IMR-90 (cell line): ENCODE results near the gene NCF2. TPM values are rescaled to one million over a fixed set of nuclear protein-coding genes. Genes with fewer than 3 reads are reported as not detected.

ENCODE experiments used
- ATAC-seq: fragments of 200-7000 bp; cut with Tn5 transposase; 2 replicates; pipeline ENCODE4 v1.9.1; 2020; ENCODE audit warnings: low read depth, mild to moderate bottlenecking, moderate library complexity
- BruUV-seq: library from RNA; stranded (reverse); fragments of 400-500 nt; replicated peaks from 2 replicates; lab custom pipeline; 2021; lab: Mats Ljungman, UMichigan
- CTCF ChIA-PET: fragments of 300-600 bp; formaldehyde crosslinking; extraction: SDS; loops from one replicate; lab custom pipeline; 2021; ENCODE audit warnings: antibody characterized with exemption; lab: Yijun Ruan, JAX
- POLR2A ChIA-PET: fragments of 300-600 bp; sonication (Branson Sonifier 250); formaldehyde crosslinking; loops from one replicate; lab custom pipeline; 2022; ENCODE audit warnings: antibody characterized with exemption; ENCODE audit not compliant: unreplicated experiment; lab: Charles Lee
- DNase-seq: peaks from one replicate; pipeline ENCODE4 v3.0.0; 2013
- H2AFZ ChIP-seq: replicated peaks from 2 replicates; pipeline ENCODE3; 2013; ENCODE audit warnings: low read length, mild to moderate bottlenecking; ENCODE audit not compliant: poor library complexity
- H2AK5ac ChIP-seq: 2 replicates; pipeline ENCODE4 v1.6.1; 2013; ENCODE audit warnings: low read depth, low read length, inconsistent platforms
- H2AK9ac ChIP-seq: replicated peaks from 2 replicates; pipeline ENCODE3; 2013; ENCODE audit warnings: mild to moderate bottlenecking, low read depth, low read length, moderate library complexity; ENCODE audit not compliant: poor library complexity
- H2BK120ac ChIP-seq: 2 replicates; pipeline ENCODE4 v1.6.1; 2013; ENCODE audit warnings: low read depth, low read length, inconsistent platforms
- H2BK15ac ChIP-seq: 3 replicates; pipeline ENCODE4 v1.6.1; 2013; ENCODE audit warnings: low read depth, low read length, inconsistent platforms
- H2BK20ac ChIP-seq: 2 replicates; pipeline ENCODE4 v1.6.1; 2013; ENCODE audit warnings: low read depth, mild to moderate bottlenecking, inconsistent platforms, low read length, moderate library complexity
- H2BK5ac ChIP-seq: 2 replicates; pipeline ENCODE4 v1.6.1; 2013; ENCODE audit warnings: mild to moderate bottlenecking, low read depth, low read length, inconsistent platforms; ENCODE audit not compliant: poor library complexity, severe bottlenecking
- H3K14ac ChIP-seq: replicated peaks from 2 replicates; pipeline ENCODE4 v1.6.1; 2013; ENCODE audit warnings: low read depth, low read length, inconsistent platforms
- H3K18ac ChIP-seq: 2 replicates; pipeline ENCODE4 v1.6.1; 2013; ENCODE audit warnings: low read depth, low read length, control low read depth
- H3K23ac ChIP-seq: 2 replicates; pipeline ENCODE4 v1.6.1; 2013; ENCODE audit warnings: low read depth, low read length, inconsistent platforms
- H3K27ac ChIP-seq: 2 replicates; pipeline ENCODE4 v1.5.1; 2013; ENCODE audit warnings: mild to moderate bottlenecking, control low read depth, low read length; ENCODE audit not compliant: insufficient read depth
- H3K27me3 ChIP-seq: 2 replicates; pipeline ENCODE4 v1.6.1; 2013; ENCODE audit warnings: low read length; ENCODE audit not compliant: control insufficient read depth, insufficient read depth
- H3K36me3 ChIP-seq: 2 replicates; pipeline ENCODE4 v1.6.1; 2013; ENCODE audit warnings: low read length, mixed read lengths; ENCODE audit not compliant: control insufficient read depth, insufficient read depth
- H3K4ac ChIP-seq: 2 replicates; pipeline ENCODE4 v1.6.1; 2013; ENCODE audit warnings: low read depth, low read length, inconsistent platforms
- H3K4me1 ChIP-seq: 2 replicates; pipeline ENCODE4 v1.6.1; 2013; ENCODE audit warnings: low read length, mixed read lengths; ENCODE audit not compliant: control insufficient read depth, insufficient read depth
- H3K4me2 ChIP-seq: 2 replicates; pipeline ENCODE4 v1.6.1; 2013; ENCODE audit warnings: low read depth, mild to moderate bottlenecking, control low read depth, low read length, moderate library complexity
- H3K4me3 ChIP-seq: 2 replicates; pipeline ENCODE4 v1.5.1; 2013; ENCODE audit warnings: low read depth, mild to moderate bottlenecking, control low read depth, low read length, moderate library complexity; ENCODE audit not compliant: insufficient read depth
- H3K56ac ChIP-seq: 2 replicates; pipeline ENCODE4 v1.6.1; 2013; ENCODE audit warnings: low read length, inconsistent platforms; ENCODE audit not compliant: insufficient read depth; ENCODE audit errors: extremely low read depth
- H3K79me1 ChIP-seq, 2 experiments: 2 replicates each; pipeline ENCODE4 v1.6.1; 2013; ENCODE audit warnings: low read length in 2 of 2, inconsistent platforms in 1 of 2, low read depth in 1 of 2
- H3K9ac ChIP-seq: 2 replicates; pipeline ENCODE4 v1.6.1; 2013; ENCODE audit warnings: low read depth, low read length, control low read depth
- H3K9me1 ChIP-seq: 2 replicates; pipeline ENCODE4 v1.6.1; 2013; ENCODE audit warnings: low read length, inconsistent platforms; ENCODE audit not compliant: insufficient read depth
- H3K9me3 ChIP-seq: 2 replicates; pipeline ENCODE4 v1.6.1; 2013; ENCODE audit warnings: low read length; ENCODE audit not compliant: control insufficient read depth, insufficient read depth
- H4K20me1 ChIP-seq: 2 replicates; pipeline ENCODE4 v1.6.1; 2013; ENCODE audit warnings: low read length, inconsistent platforms; ENCODE audit not compliant: insufficient read depth
- H4K5ac ChIP-seq: 2 replicates; pipeline ENCODE4 v1.6.1; 2013; ENCODE audit warnings: mild to moderate bottlenecking, low read depth, low read length, control low read depth
- H4K8ac ChIP-seq, 2 experiments: 2 replicates each; pipeline ENCODE4 v1.6.1; 2013; ENCODE audit warnings: low read depth in 2 of 2, low read length in 2 of 2, control low read depth in 1 of 2, inconsistent platforms in 1 of 2
- H4K91ac ChIP-seq: 2 replicates; pipeline ENCODE4 v1.6.1; 2013; ENCODE audit warnings: low read depth, low read length, inconsistent platforms; ENCODE audit not compliant: insufficient read depth
- CEBPB ChIP-seq: IDR thresholded peaks from 2 replicates; pipeline ENCODE4 v1.6.1; 2012; ENCODE audit warnings: low read depth, low read length, improper control_type of control experiment
- CHD1 ChIP-seq: IDR thresholded peaks from 2 replicates; pipeline ENCODE4 v1.6.1; 2012; ENCODE audit warnings: low read depth, low read length, improper control_type of control experiment
- WGBS, 2 experiments: methylation state at CpG; one replicate each; pipeline versions ENCODE4 v1.1.5 to v1.1.7; 2013; ENCODE audit warnings: missing lambda C conversion rate in 2 of 2; ENCODE audit not compliant: insufficient read length in 1 of 2; ENCODE audit errors: extremely low coverage in 2 of 2; 5-methylcytosine and 5-hydroxymethylcytosine counted together
- dilution Hi-C: fragments of 300-500 bp; cut with HindIII; formaldehyde crosslinking; loops from one replicate; pipeline ENCODE4 v1.14.3; 2018; ENCODE audit warnings: low sequenced_read_pairs; ENCODE audit not compliant: unreplicated experiment
- in situ Hi-C: fragments of 300-500 bp; cut with MboI; formaldehyde crosslinking; loops from 3 replicates; pipeline ENCODE4 v1.14.3; 2019; ENCODE audit warnings: low sequenced_read_pairs, inconsistent platforms, mixed read lengths
- intact Hi-C: fragments of 100-400 bp; cut with micrococcal nuclease; formaldehyde crosslinking; loops from 2 replicates; pipeline ENCODE4 v1.10.0; 2022
- polyA plus RNA-seq, 3 experiments: library from polyadenylated mRNA; depleted of rRNA; stranded (reverse); fragments of >200 nt; gene quantifications; 2 replicates each; pipeline ENCODE4 v1.2.3, GENCODE V29; 2012; ENCODE audit warnings: low replicate concordance in 1 of 3
- total RNA-seq: library from RNA; depleted of rRNA; stranded (reverse); fragments of >200 nt; gene quantifications from 2 replicates; pipeline ENCODE4 v1.2.3, GENCODE V29; 2012

Gene NCF2
- total and polyA plus RNA-seq, 2 of the 4 experiments (the other 2 are of a cell fraction), result 3.2 to 4.2 TPM

DNA sequence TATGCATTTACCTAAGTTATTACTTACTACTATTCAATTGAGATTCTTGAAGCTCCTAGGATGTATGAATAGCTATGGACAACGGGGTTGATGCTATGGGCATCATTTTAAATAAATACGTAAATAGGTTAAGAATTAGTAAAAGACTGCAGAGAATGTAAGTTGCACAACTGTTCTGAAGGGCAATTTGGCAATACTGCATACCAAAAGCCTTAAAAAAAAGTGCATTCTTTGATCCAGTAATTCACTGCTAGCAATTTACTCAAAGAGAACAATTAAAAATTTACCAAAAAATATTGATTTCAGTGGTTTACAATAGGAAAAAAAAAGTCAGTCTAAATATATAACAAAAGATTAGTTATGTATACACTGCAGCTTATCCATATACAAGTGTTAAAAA lies 41.9 kb upstream of the NCF2 start:
- H3K27ac ChIP-seq, result peak overlapping the region; percentile 98; the same call in 1 of the 2 replicates
- peaks cover 8% of the 10 kb centered on the region for H3K4me1 ChIP-seq
- H3K23ac ChIP-seq, result no peak overlapping the region; the same call in 1 of the 2 replicates
- H3K27me3 ChIP-seq, result no peaks in the 10 kb centered on the region
- ATAC-seq (no peak), DNase-seq (peak; percentile 79)
- ChIA-PET CTCF (interaction anchor here (0.6 to 0.7 kb wide), 2 partner anchors 70 to 284 kb away, joined by 3 read pairs; no protein-coding TSS in a partner anchor), POLR2A (interaction anchor here (0.7 kb wide), 1 partner anchor 281 kb away, joined by 3 read pairs; no protein-coding TSS in a partner anchor)
- peak overlapping the region; percentile 99 for H3K4me2 ChIP-seq
- peaks cover 20% of the 10 kb centered on the region for H3K36me3 ChIP-seq
- peak overlapping the region; percentile 60; the same call in 1 of the 2 replicates for H3K4ac ChIP-seq
- dilution Hi-C loops (no loop called here), in situ Hi-C loops (no loop called here), intact Hi-C loops (loop anchor here (5.0 to 10.0 kb wide), 3 partner anchors 423 to 753 kb away; partner anchors contain the start of genes C1orf21 and TSEN15)
- peaks cover 24% of the 10 kb centered on the region; the same call in 1 of the 2 replicates for H4K20me1 ChIP-seq
- no peak overlapping the region for H2AFZ ChIP-seq
- H3K9me1 ChIP-seq, result peaks cover 7% of the 10 kb centered on the region; the same call in 1 of the 2 replicates
- H4K91ac ChIP-seq, result no peak overlapping the region
- peaks cover 17 to 38% of the 10 kb centered on the region in 2 experiments for H3K79me1 ChIP-seq
- H2BK15ac ChIP-seq, result no peak overlapping the region
- peak overlapping the region; percentile 57; the same call in 1 of the 2 replicates for H2BK120ac ChIP-seq
- H3K14ac ChIP-seq, result no peak overlapping the region
- 0 out of 2 replicates have a peak overlapping the region, but pooled peaks have one; percentile 66 for H3K18ac ChIP-seq
- no peak overlapping the region for H2BK20ac ChIP-seq
- H2AK5ac ChIP-seq, result no peak overlapping the region
- H3K4me3 ChIP-seq, result peak overlapping the region; percentile 85
- H3K56ac ChIP-seq, result peak overlapping the region; percentile 76
- no CpG with 5 or more reads among the region's 2 CpGs for WGBS, 2 experiments
- no peaks in the 10 kb centered on the region for H3K9me3 ChIP-seq
- BruUV-seq, result no TSS peak
- peak overlapping the region; percentile 75 to 76; a peak in 2 of 4 replicates for H4K8ac ChIP-seq
- peak overlapping the region; percentile 96 for H3K9ac ChIP-seq
- peak; percentile 98 for TF ChIP-seq CEBPB
- no peak for TF ChIP-seq CHD1
- no peak overlapping the region for H4K5ac ChIP-seq
- peak overlapping the region; percentile 93 for H2BK5ac ChIP-seq
- H2AK9ac ChIP-seq, result no peak overlapping the region
